ENCODE measurements around the gene C19orf25.
"Not testable (repeated sequence)": the region's sequence is repeated elsewhere in the genome, so short reads cannot be mapped to it uniquely, and the experiment has no call there.

The C19orf25 gene

GRCh38 chr19:1511318-1512317 is 32.6 kb upstream of the C19orf25 start:
- no peak for DNase-seq

- DNase-seq: no peak
Measured at GRCh38 chr19:1510807-1511206, 31.8 kb upstream of the C19orf25 start.

GRCh38 chr19:1510442-1510806 is 31.4 kb upstream of the C19orf25 start:
- no peak for DNase-seq

- no peak for DNase-seq
Measured at GRCh38 chr19:1509602-1510441, 30.8 kb upstream of the C19orf25 start.

GRCh38 chr19:1508507-1508856 is 29.5 kb upstream of the C19orf25 start:
- DNase-seq: no peak

- DNase-seq: peak; percentile 86 to 90
Measured at GRCh38 chr19:1507763-1508506, 28.9 kb upstream of the C19orf25 start.

- no peak for DNase-seq
Measured at GRCh38 chr19:1507192-1507660, 28.2 kb upstream of the C19orf25 start.

- no peak for DNase-seq
Measured at GRCh38 chr19:1505991-1506881, 27.2 kb upstream of the C19orf25 start.

GRCh38 chr19:1505012-1505411 is 26.0 kb upstream of the C19orf25 start:
- DNase-seq: no peak

- DNase-seq: no peak
Measured at GRCh38 chr19:1503925-1504773, 25.1 kb upstream of the C19orf25 start.

- DNase-seq: peak in 1 of 2 experiments; percentile 35
Measured at GRCh38 chr19:1503089-1503924, 24.3 kb upstream of the C19orf25 start.

GRCh38 chr19:1502433-1503088 is 23.5 kb upstream of the C19orf25 start:
- DNase-seq: no peak

GRCh38 chr19:1501200-1501595 is 22.2 kb upstream of the C19orf25 start:
- DNase-seq: no peak

- DNase-seq: not testable (repeated sequence)
Measured at GRCh38 chr19:1499231-1499630, 20.2 kb upstream of the C19orf25 start.

- no peak for DNase-seq
Measured at GRCh38 chr19:1497578-1498235, 18.7 kb upstream of the C19orf25 start.

- DNase-seq: no peak
Measured at GRCh38 chr19:1496714-1497577, 17.9 kb upstream of the C19orf25 start.

GRCh38 chr19:1495799-1496713 is 17.0 kb upstream of the C19orf25 start:
- DNase-seq: no peak
